NCI-H510A (cell line): ENCODE data around the gene CHEK1.
"Not testable (repeated sequence)": the region's sequence is repeated elsewhere in the genome, so short reads cannot be mapped to it uniquely, and the experiment has no call there.

Source experiments
- DNase-seq: peaks from one replicate; lab custom pipeline; 2025; lab: John Stamatoyannopoulos, UW

CHEK1 gene

GRCh38 chr11:125701018-125701610, 76.2 kb downstream of the CHEK1 start:
- DNase-seq = no peak

- DNase-seq = no peak
These were observed 77.1 kb downstream of the CHEK1 start for GRCh38 chr11:125701858-125702621.

GRCh38 chr11:125704686-125705085, 79.7 kb downstream of the CHEK1 start:
- not testable (repeated sequence) for DNase-seq

GRCh38 chr11:125720781-125721180, 95.8 kb downstream of the CHEK1 start:
- DNase-seq = no peak

GRCh38 chr11:125724125-125724524, 99.2 kb downstream of the CHEK1 start:
- no peak for DNase-seq
